AG09309 (cell line): ENCODE data around the gene ZNF396.
A peak's percentile ranks its signal among the peaks of the same experiment; 100 is the strongest.

ENCODE experiments used
- DNase-seq: peaks from one replicate; pipeline ENCODE4 v3.0.0-alpha.2; 2010; ENCODE audit warnings: low read depth
- H3K4me3 ChIP-seq: 2 replicates; pipeline ENCODE4 v1.5.1; 2011; ENCODE audit warnings: mild to moderate bottlenecking, low read depth, low read length, moderate library complexity; ENCODE audit not compliant: control insufficient read depth
- CTCF ChIP-seq: IDR thresholded peaks from 2 replicates; pipeline ENCODE4 v1.5.1; 2011; ENCODE audit warnings: mild to moderate bottlenecking, low read depth, low read length, inconsistent platforms; ENCODE audit not compliant: insufficient read depth, control insufficient read depth; ENCODE audit errors: missing control alignments

The ZNF396 gene

GRCh38 chr18:35406666-35407065, 29.5 kb upstream of the ZNF396 start:
- TF ChIP-seq CTCF, result no peak
- no peak for DNase-seq
- no peak overlapping the region for H3K4me3 ChIP-seq

DNA sequence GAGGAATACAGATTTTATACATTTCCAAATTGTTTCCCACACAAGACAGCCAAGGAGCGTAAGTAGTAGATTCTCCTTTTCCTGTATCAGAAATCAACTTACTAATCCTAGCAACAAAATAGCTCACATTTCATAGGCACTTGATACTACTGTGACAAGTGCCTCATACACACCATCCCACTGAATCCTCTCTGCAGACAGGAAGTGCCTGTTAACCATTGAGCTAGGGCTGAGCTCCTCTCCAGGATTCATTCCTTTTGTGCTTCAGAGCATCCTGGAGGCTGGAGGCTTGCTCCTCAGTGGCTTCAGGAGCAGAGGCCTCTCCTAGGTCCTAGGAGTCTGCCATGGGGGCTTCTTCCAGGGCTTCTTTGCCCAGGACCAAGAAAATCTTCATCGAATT, 20.8 kb upstream of the ZNF396 start:
- TF ChIP-seq CTCF, result no peak
- H3K4me3 ChIP-seq, result no peak overlapping the region
- no peak for DNase-seq

GRCh38 chr18:35393716-35394115, 16.6 kb upstream of the ZNF396 start:
- DNase-seq, result no peak
- no peak overlapping the region for H3K4me3 ChIP-seq
- no peak for TF ChIP-seq CTCF

DNA sequence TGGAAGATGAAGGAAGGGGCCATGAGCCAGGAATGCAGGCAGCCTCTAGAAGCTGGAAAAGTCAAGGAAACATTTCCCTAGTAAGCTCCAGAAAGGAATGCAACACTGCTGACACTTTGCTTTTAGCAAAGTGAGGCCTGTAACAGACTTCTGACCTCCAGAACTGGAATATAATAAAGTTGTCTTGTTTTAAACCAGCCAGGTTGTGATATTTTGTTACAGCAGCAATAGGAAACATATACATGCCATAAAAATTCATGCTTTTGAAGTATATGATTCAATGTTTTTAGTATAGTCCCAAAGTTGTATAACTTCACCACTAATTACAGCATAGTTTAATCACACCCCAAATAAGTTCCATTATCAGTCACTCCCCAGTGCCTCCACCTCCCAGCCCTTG, 15.2 kb upstream of the ZNF396 start:
- no peak overlapping the region for H3K4me3 ChIP-seq
- DNase-seq, result no peak
- TF ChIP-seq CTCF, result no peak

GRCh38 chr18:35390951-35391700, 14.0 kb upstream of the ZNF396 start:
- no peak for DNase-seq
- H3K4me3 ChIP-seq, result no peak overlapping the region
- TF ChIP-seq CTCF, result no peak

GRCh38 chr18:35389095-35389618, 12.0 kb upstream of the ZNF396 start:
- peak; percentile 25 for DNase-seq
- no peak for TF ChIP-seq CTCF
- H3K4me3 ChIP-seq, result no peak overlapping the region
